H9 (cell line): Measurements from ENCODE around the gene FKBP1C. TPM values are rescaled to one million over a fixed set of nuclear protein-coding genes. Genes with fewer than 3 reads are reported as not detected.

Experiments used
- DNase-seq: peaks from one replicate; pipeline ENCODE4 v3.0.0-alpha.2; 2017
- H2AFZ ChIP-seq: one replicate; pipeline ENCODE4 v1.6.1; 2013; ENCODE audit warnings: mild to moderate bottlenecking, low read length, control low read depth, moderate library complexity
- H2AK5ac ChIP-seq: 2 replicates; pipeline ENCODE4 v1.6.1; 2013; ENCODE audit warnings: low read length, control low read depth, mixed read lengths; ENCODE audit not compliant: insufficient read length
- H2BK120ac ChIP-seq: one replicate; pipeline ENCODE4 v1.6.1; 2013; ENCODE audit warnings: low read depth, mild to moderate bottlenecking, low read length, control low read depth, inconsistent platforms; ENCODE audit not compliant: poor library complexity, severe bottlenecking
- H2BK12ac ChIP-seq: 2 replicates; pipeline ENCODE4 v1.6.1; 2013; ENCODE audit warnings: low read length, control low read depth, mixed read lengths, low read depth; ENCODE audit not compliant: insufficient read length
- H2BK15ac ChIP-seq: 2 replicates; pipeline ENCODE4 v1.6.1; 2013; ENCODE audit warnings: low read depth, low read length, control low read depth
- H2BK20ac ChIP-seq: one replicate; pipeline ENCODE4 v1.6.1; 2013; ENCODE audit warnings: low read depth, mild to moderate bottlenecking, low read length, control low read depth, inconsistent platforms; ENCODE audit not compliant: poor library complexity, severe bottlenecking
- H2BK5ac ChIP-seq: 2 replicates; pipeline ENCODE4 v1.6.1; 2013; ENCODE audit warnings: low read length, control low read depth, mixed read lengths; ENCODE audit not compliant: insufficient read length
- H3K14ac ChIP-seq: 2 replicates; pipeline ENCODE4 v1.6.1; 2013; ENCODE audit warnings: low read length, control low read depth; ENCODE audit not compliant: insufficient read depth
- H3K18ac ChIP-seq: 2 replicates; pipeline ENCODE4 v1.6.1; 2013; ENCODE audit warnings: low read depth, mild to moderate bottlenecking, mixed read lengths, low read length, control low read depth; ENCODE audit not compliant: insufficient read length
- H3K23ac ChIP-seq: 2 replicates; pipeline ENCODE4 v1.6.1; 2013; ENCODE audit warnings: low read length, control low read depth, mixed read lengths, low read depth; ENCODE audit not compliant: insufficient read length
- H3K23me2 ChIP-seq: 2 replicates; pipeline ENCODE4 v1.6.1; 2013; ENCODE audit warnings: low read depth, mild to moderate bottlenecking, mixed read lengths, low read length, control low read depth; ENCODE audit not compliant: insufficient read length, poor library complexity, severe bottlenecking
- H3K27ac ChIP-seq: 2 replicates; pipeline ENCODE4 v1.5.1; 2013; ENCODE audit warnings: low read length, control low read depth, mixed read lengths, low read depth; ENCODE audit not compliant: insufficient read length
- H3K27me3 ChIP-seq: 2 replicates; pipeline ENCODE4 v1.6.1; 2013; ENCODE audit warnings: low read length, control low read depth, inconsistent platforms; ENCODE audit not compliant: insufficient read depth
- H3K4ac ChIP-seq: 2 replicates; pipeline ENCODE4 v1.6.1; 2013; ENCODE audit warnings: low read depth, mild to moderate bottlenecking, control low read depth, inconsistent platforms, low read length, moderate library complexity
- H3K4me1 ChIP-seq: 2 replicates; pipeline ENCODE4 v1.6.1; 2013; ENCODE audit warnings: low read length, control low read depth, inconsistent platforms; ENCODE audit not compliant: insufficient read depth
- H3K4me2 ChIP-seq: 2 replicates; pipeline ENCODE4 v1.6.1; 2013; ENCODE audit warnings: low read length, control low read depth, mixed read lengths; ENCODE audit not compliant: insufficient read length, insufficient read depth
- H3K56ac ChIP-seq: 2 replicates; pipeline ENCODE4 v1.6.1; 2013; ENCODE audit warnings: low read depth, mild to moderate bottlenecking, mixed read lengths, low read length, control low read depth; ENCODE audit not compliant: insufficient read length
- H3K79me1 ChIP-seq: 2 replicates; pipeline ENCODE4 v1.6.1; 2013; ENCODE audit warnings: low read depth, mild to moderate bottlenecking, moderate library complexity, low read length, control low read depth, inconsistent platforms; ENCODE audit not compliant: insufficient read depth, poor library complexity, severe bottlenecking
- H3K79me2 ChIP-seq: 2 replicates; pipeline ENCODE4 v1.6.1; 2013; ENCODE audit warnings: low read length, control low read depth, inconsistent platforms; ENCODE audit not compliant: insufficient read depth
- H3K9ac ChIP-seq: 2 replicates; pipeline ENCODE4 v1.6.1; 2013; ENCODE audit warnings: low read length, control low read depth, mixed read lengths; ENCODE audit not compliant: insufficient read length; ENCODE audit errors: extremely low read depth
- H3K9me3 ChIP-seq: one replicate; pipeline ENCODE4 v1.6.1; 2013; ENCODE audit warnings: low read depth, low read length, inconsistent platforms; ENCODE audit not compliant: control insufficient read depth
- H3T11ph ChIP-seq: one replicate; pipeline ENCODE4 v1.6.1; 2013; ENCODE audit warnings: mild to moderate bottlenecking, low read length, control low read depth, inconsistent platforms
- H4K20me1 ChIP-seq: one replicate; pipeline ENCODE4 v1.6.1; 2013; ENCODE audit not compliant: control insufficient read depth, insufficient read length, insufficient read depth
- H4K5ac ChIP-seq: 2 replicates; pipeline ENCODE4 v1.6.1; 2013; ENCODE audit warnings: low read depth, mild to moderate bottlenecking, mixed read lengths, low read length, control low read depth; ENCODE audit not compliant: insufficient read length
- H4K8ac ChIP-seq: replicated peaks from 2 replicates; pipeline ENCODE4 v1.6.1; 2013; ENCODE audit warnings: low read length, control low read depth, mixed read lengths, low read depth; ENCODE audit not compliant: insufficient read length
- H4K91ac ChIP-seq: 2 replicates; pipeline ENCODE4 v1.6.1; 2013; ENCODE audit warnings: low read depth, mild to moderate bottlenecking, moderate library complexity, mixed read lengths, low read length, control low read depth; ENCODE audit not compliant: insufficient read length
- H3K27ac Mint-ChIP-seq, 3 experiments: 2 replicates in 2 of 3; 3 replicates in 1 of 3; pipeline ENCODE4 v1.8.0; 2020 to 2021; ENCODE audit warnings: mixed read lengths in 3 of 3, mild to moderate bottlenecking in 1 of 3, moderate library complexity in 1 of 3
- H3K27me3 Mint-ChIP-seq: 2 replicates; pipeline ENCODE4 v1.8.0; 2021; ENCODE audit warnings: low read depth, mild to moderate bottlenecking, moderate library complexity, mixed read lengths
- H3K36me3 Mint-ChIP-seq, 3 experiments: 2 replicates in 2 of 3; 3 replicates in 1 of 3; pipeline ENCODE4 v1.8.0; 2020 to 2021; ENCODE audit warnings: low read depth in 3 of 3, mixed read lengths in 3 of 3; ENCODE audit not compliant: insufficient read depth in 1 of 3
- H3K4me1 Mint-ChIP-seq, 2 experiments: 2 replicates each; pipeline ENCODE4 v1.8.0; 2020; ENCODE audit warnings: mixed read lengths in 2 of 2
- H3K4me3 Mint-ChIP-seq, 2 experiments: 2 replicates in 1 of 2; 3 replicates in 1 of 2; pipeline ENCODE4 v1.8.0; 2020 to 2021; ENCODE audit warnings: mild to moderate bottlenecking in 2 of 2, mixed read lengths in 2 of 2, moderate library complexity in 1 of 2
- H3K9me3 Mint-ChIP-seq, 2 experiments: 2 replicates in 1 of 2; 3 replicates in 1 of 2; pipeline ENCODE4 v1.8.0; 2020; ENCODE audit warnings: mild to moderate bottlenecking in 2 of 2, mixed read lengths in 2 of 2, moderate library complexity in 1 of 2
- WGBS: extraction: QIAGEN DNeasy Blood & Tissue Kit; methylation state at CpG from one replicate; pipeline ENCODE4 v1.1.7; 2013; ENCODE audit warnings: missing lambda C conversion rate, low lambda C conversion rate, mixed read lengths; ENCODE audit not compliant: insufficient read length; ENCODE audit errors: extremely low coverage; 5-methylcytosine and 5-hydroxymethylcytosine counted together
- total RNA-seq: library from RNA; stranded (reverse); gene quantifications from 2 replicates; pipeline ENCODE4 v1.2.1, GENCODE V29; 2021
- TF ChIP-seq, protein P1 (sequence below): fragments of 200-600 bp; sonication (generic); conservative IDR thresholded peaks from 3 replicates; pipeline ENCODE4 v1.8.0; 2021; ENCODE audit warnings: antibody characterized with exemption, mild to moderate bottlenecking

Gene FKBP1C
- total RNA-seq, 1 experiment from 2014 or later: 0.52 TPM

GRCh38 chr6:63174173-63174572, 37.1 kb upstream of the FKBP1C start:
- Histone ChIP-seq H3T11ph (no peak overlapping the region), H3K4me2 (no peak overlapping the region), H4K20me1 (no peaks in the 10 kb centered on the region), H3K14ac (no peak overlapping the region), H3K27ac (no peak overlapping the region), H3K79me1 (no peaks in the 10 kb centered on the region), H3K27me3 (no peaks in the 10 kb centered on the region), H2BK20ac (no peak overlapping the region), H2AK5ac (no peak overlapping the region), H2BK5ac (no peak overlapping the region), H3K18ac (no peak overlapping the region), H3K23ac (no peak overlapping the region), H2BK15ac (no peak overlapping the region), H4K91ac (no peak overlapping the region), H2BK120ac (no peak overlapping the region), H2BK12ac (no peak overlapping the region), H3K23me2 (no peaks in the 10 kb centered on the region), H3K4me1 (no peaks in the 10 kb centered on the region), H3K4ac (no peak overlapping the region), H3K9ac (no peak overlapping the region), H3K9me3 (no peaks in the 10 kb centered on the region), H4K5ac (no peak overlapping the region), H3K56ac (no peak overlapping the region), H2AFZ (no peak overlapping the region), H4K8ac (no peak overlapping the region), H3K79me2 (no peaks in the 10 kb centered on the region)
- H3K4me3 Mint-ChIP-seq: no peak overlapping the region
- no peak overlapping the region for H3K27ac Mint-ChIP-seq
- no peak for DNase-seq
- no peaks in the 10 kb centered on the region for H3K4me1 Mint-ChIP-seq
- WGBS: no CpG with 5 or more reads among the region's 1 CpG
- H3K27me3 Mint-ChIP-seq: no peaks in the 10 kb centered on the region
- TF ChIP-seq, protein P1, sequence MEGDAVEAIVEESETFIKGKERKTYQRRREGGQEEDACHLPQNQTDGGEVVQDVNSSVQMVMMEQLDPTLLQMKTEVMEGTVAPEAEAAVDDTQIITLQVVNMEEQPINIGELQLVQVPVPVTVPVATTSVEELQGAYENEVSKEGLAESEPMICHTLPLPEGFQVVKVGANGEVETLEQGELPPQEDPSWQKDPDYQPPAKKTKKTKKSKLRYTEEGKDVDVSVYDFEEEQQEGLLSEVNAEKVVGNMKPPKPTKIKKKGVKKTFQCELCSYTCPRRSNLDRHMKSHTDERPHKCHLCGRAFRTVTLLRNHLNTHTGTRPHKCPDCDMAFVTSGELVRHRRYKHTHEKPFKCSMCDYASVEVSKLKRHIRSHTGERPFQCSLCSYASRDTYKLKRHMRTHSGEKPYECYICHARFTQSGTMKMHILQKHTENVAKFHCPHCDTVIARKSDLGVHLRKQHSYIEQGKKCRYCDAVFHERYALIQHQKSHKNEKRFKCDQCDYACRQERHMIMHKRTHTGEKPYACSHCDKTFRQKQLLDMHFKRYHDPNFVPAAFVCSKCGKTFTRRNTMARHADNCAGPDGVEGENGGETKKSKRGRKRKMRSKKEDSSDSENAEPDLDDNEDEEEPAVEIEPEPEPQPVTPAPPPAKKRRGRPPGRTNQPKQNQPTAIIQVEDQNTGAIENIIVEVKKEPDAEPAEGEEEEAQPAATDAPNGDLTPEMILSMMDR: no peak
- H3K36me3 Mint-ChIP-seq: no peaks in the 10 kb centered on the region; a peak in 1 of 7 replicates
- H3K9me3 Mint-ChIP-seq: peaks cover 2 to 4% of the 10 kb centered on the region in 2 experiments; a peak in 3 of 5 replicates
